ENCODE results near the gene DBF4B.

DNA sequence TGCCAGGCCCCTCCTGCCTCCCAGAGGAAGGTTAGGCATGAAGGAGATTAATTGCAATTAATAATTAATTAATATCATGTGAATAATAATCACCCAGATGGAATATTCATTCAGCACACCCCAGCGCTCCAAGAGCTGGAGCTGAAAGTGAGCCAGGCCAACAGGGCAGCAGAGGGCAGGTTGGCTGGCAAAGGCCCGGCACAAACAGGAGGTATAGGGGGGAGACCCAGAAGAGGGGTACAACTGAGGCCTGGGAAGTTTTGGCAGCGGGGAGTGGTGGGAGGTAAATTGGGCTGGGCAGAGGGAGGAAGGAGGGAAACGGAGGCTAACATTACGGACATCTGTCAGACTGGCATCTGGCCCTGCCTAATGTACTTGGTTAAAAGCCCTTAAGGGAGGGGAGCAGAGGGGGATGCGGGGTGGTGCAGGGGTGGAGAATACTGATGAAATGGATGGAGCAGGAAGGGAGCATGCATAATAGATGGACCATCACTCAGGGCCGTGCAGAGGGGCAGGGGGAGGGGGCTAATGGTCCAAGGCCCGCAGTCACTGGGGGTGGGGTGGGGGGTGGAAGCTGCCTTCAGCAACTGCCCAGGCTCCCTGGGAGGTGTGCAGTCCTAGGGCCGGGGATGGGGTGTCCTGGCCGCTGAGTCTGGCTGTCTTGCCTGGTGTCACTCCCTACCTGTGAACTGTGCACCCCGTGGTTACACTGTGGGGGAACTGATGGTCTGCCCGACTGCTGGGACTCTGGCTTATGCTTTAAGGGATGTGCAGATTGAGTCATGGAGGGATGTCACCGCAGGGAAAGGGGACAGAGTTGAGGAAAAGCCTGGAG is 52.2 kb downstream of the DBF4B start:
- TF ChIP-seq, protein P1, sequence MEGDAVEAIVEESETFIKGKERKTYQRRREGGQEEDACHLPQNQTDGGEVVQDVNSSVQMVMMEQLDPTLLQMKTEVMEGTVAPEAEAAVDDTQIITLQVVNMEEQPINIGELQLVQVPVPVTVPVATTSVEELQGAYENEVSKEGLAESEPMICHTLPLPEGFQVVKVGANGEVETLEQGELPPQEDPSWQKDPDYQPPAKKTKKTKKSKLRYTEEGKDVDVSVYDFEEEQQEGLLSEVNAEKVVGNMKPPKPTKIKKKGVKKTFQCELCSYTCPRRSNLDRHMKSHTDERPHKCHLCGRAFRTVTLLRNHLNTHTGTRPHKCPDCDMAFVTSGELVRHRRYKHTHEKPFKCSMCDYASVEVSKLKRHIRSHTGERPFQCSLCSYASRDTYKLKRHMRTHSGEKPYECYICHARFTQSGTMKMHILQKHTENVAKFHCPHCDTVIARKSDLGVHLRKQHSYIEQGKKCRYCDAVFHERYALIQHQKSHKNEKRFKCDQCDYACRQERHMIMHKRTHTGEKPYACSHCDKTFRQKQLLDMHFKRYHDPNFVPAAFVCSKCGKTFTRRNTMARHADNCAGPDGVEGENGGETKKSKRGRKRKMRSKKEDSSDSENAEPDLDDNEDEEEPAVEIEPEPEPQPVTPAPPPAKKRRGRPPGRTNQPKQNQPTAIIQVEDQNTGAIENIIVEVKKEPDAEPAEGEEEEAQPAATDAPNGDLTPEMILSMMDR (IDR thresholded peaks at IDR 0.05): no peak
- TF ChIP-seq POLR2A (IDR thresholded peaks at IDR 0.05) (no peak), POLR2AphosphoS5 (IDR thresholded peaks at IDR 0.05) (no peak)
